Measurements from ENCODE around the gene GOLGA1.

DNA sequence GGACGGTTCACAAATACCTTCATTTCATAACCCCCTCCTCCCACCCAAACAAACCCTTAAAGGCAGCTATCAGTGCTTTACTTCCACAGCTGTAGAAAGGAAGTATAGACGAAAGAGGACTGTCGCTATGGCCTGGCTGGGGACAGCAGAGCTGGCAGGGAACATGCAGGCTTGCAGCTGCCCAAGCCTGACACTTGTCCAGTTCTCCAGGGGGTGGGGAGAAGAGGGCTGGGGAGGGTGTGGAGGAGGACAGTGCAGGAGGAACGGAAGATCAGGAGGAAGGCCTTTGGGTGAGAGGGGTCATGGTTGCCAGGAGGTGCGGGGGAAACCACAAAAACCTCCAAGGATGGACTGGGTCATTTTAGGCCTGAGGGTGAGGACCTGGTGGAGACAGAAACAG, 53.1 kb downstream of the GOLGA1 start:
- TF ChIP-seq, protein P1, sequence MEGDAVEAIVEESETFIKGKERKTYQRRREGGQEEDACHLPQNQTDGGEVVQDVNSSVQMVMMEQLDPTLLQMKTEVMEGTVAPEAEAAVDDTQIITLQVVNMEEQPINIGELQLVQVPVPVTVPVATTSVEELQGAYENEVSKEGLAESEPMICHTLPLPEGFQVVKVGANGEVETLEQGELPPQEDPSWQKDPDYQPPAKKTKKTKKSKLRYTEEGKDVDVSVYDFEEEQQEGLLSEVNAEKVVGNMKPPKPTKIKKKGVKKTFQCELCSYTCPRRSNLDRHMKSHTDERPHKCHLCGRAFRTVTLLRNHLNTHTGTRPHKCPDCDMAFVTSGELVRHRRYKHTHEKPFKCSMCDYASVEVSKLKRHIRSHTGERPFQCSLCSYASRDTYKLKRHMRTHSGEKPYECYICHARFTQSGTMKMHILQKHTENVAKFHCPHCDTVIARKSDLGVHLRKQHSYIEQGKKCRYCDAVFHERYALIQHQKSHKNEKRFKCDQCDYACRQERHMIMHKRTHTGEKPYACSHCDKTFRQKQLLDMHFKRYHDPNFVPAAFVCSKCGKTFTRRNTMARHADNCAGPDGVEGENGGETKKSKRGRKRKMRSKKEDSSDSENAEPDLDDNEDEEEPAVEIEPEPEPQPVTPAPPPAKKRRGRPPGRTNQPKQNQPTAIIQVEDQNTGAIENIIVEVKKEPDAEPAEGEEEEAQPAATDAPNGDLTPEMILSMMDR (IDR thresholded peaks at IDR 0.05; ENCODE audit: insufficient read depth, low read length) = no peak
- no peak for TF ChIP-seq SPI1 (IDR thresholded peaks at IDR 0.05; ENCODE audit: borderline replicate concordance, low read depth)
- no peak for TF ChIP-seq POLR2AphosphoS5 (IDR thresholded peaks at IDR 0.05; ENCODE audit: low read depth)

Data from HL-60 (cell line).